ENCODE measurements around the gene RPS15A. TPM values are rescaled to one million over a fixed set of nuclear protein-coding genes. Genes with fewer than 3 reads are reported as not detected.

Gene RPS15A
- 1,455 and 2,575 TPM in 2 replicates for total RNA-seq (2014; rRNA removed; shearing (Covaris generic))

DNA sequence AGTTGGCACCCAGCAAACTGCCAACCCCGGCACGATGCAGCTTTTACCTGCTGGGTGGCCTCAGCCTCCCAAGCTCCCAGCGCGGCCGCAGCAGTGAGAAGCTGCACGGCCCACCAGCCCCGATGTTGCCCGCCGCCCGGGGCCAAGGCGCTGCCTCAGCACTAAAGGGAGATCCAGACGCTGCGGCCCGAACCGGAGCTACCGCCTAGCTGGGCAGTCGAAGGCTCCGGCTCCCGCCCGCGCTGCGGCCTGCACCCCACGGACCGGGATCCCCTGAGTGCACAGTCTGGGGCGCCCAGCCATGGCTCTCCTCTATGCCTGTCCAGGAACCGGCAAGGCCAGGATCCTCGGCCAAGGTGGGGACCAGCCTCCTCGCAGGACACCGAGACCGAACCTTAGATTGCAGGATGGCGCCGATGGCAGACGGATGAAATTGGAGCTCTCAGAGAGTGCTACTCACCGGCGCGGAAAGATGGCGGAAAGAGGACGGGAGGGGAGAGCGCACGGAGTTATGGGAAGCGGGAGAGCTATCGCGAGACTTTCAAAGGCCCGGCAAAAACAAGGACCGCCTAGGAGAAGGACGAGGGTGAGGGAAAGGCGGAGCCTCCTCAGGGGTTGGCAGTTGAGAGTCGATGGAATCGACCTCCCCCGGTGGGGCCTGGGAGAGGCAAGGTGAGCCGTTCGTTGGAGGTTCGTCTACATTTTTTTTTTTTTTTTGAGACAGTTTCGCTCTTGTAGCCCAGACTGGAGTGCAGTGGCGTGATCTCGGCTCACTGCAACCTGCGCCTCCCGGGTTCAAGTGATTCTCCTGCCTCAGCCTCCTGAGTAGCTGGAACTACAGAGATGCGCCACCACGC lies at the start of gene RPS15A:
Gene RPS15A, minus strand, starts transcription at position 485 of the 857 bp plus-strand sequence. CDS start 1,221 bp downstream, outside the sequence.
- peaks cover 36% of the 10 kb centered on the region for H3K4me1 ChIP-seq (replicated peaks)
- peaks cover 96% of the 10 kb centered on the region for H3K36me3 ChIP-seq
- peak within 1 kb of the TSS; percentile 62 for H3K27ac ChIP-seq
- peak within 1 kb of the TSS; percentile 87 for H3K4me3 ChIP-seq
- H3K27me3 ChIP-seq (replicated peaks) = no peaks in the 10 kb centered on the region
- peak; percentile 92 to 96 for DNase-seq (ENCODE audit: low read depth in 1 of 2, low spot score in 2 of 2)
- no peaks in the 10 kb centered on the region for H3K9me3 ChIP-seq (replicated peaks)

DNA sequence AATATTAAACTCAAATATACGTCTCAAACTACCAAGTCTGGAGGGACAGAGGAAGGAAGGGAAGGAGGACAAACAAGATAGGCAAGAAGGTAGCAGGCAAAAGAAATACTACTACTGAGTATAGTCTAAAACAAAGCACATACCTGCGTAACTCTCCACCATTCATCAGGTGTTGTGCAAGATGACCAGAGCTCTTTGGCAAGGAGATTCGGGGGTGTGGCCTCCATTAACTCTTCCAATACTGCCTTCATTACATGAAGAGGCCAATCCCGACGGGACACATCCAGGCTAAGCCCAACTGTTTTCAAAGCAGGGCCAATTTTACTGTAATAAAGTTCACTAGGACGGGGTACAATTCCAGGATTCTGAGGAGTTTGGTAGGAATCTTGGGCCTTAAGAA lies 49.4 kb upstream of the RPS15A start:
- Histone ChIP-seq H3K4me3 (no peak overlapping the region), H3K36me3 (peaks cover 93% of the 10 kb centered on the region)
- no peak for DNase-seq (ENCODE audit: low read depth in 1 of 2, low spot score in 2 of 2)

DNA sequence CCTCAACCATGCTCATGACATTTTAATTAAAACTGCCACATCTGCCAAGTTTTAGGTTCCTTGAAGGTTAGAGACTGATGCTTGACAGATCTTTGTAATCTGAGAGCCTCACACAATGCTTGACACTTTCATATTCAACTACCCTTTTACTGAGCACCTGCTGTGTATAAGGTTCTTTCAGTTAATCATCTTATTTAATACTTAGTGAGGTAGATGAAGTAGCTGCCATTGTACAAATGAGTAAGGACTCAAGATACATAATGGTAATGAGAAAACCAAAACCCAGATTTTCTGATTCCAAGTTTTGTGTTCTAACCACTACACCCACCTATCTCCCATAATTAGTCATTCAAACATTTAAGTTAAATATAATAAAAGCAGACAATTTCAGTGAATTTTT lies 46.6 kb upstream of the RPS15A start:
- Histone ChIP-seq H3K4me1 (replicated peaks) (no peaks in the 10 kb centered on the region), H3K4me3 (no peak overlapping the region), H3K27me3 (replicated peaks) (no peaks in the 10 kb centered on the region), H3K36me3 (peaks cover 96% of the 10 kb centered on the region), H3K27ac (no peak overlapping the region), H3K9me3 (replicated peaks) (no peaks in the 10 kb centered on the region)
- DNase-seq (ENCODE audit: low read depth in 1 of 2, low spot score in 2 of 2) = no peak

More for the DNA sequence above, 49.4 kb upstream of the RPS15A start:
- Histone ChIP-seq H3K27ac (no peak overlapping the region), H3K27me3 (replicated peaks) (no peaks in the 10 kb centered on the region), H3K4me1 (replicated peaks) (no peaks in the 10 kb centered on the region), H3K9me3 (replicated peaks) (no peaks in the 10 kb centered on the region)

DNA sequence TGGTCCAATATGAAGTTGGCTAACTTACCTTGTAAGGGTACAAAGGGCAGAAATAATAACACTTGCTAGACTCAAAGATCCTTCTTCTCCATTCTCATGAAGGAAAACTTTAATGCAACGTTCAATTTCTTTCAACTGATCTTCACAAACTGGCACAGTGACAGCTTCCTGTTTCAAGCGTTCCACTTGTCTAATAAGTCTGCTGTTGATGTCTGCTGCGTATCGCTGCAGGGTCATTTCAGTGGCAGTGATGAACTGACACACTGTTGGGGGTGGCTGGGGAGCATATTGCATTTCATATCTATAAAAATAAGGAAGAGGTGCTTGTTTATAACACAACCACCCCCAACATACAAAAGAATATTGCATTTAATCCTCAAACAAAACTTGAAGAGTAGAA lies 44.7 kb upstream of the RPS15A start:
- peaks cover 93% of the 10 kb centered on the region for H3K36me3 ChIP-seq
- H3K4me3 ChIP-seq = no peak overlapping the region
- DNase-seq (ENCODE audit: low read depth in 1 of 2, low spot score in 2 of 2) = no peak
- H3K27me3 ChIP-seq (replicated peaks) = no peaks in the 10 kb centered on the region
- no peaks in the 10 kb centered on the region for H3K9me3 ChIP-seq (replicated peaks)
- H3K4me1 ChIP-seq (replicated peaks) = no peaks in the 10 kb centered on the region
- H3K27ac ChIP-seq = no peak overlapping the region

DNA sequence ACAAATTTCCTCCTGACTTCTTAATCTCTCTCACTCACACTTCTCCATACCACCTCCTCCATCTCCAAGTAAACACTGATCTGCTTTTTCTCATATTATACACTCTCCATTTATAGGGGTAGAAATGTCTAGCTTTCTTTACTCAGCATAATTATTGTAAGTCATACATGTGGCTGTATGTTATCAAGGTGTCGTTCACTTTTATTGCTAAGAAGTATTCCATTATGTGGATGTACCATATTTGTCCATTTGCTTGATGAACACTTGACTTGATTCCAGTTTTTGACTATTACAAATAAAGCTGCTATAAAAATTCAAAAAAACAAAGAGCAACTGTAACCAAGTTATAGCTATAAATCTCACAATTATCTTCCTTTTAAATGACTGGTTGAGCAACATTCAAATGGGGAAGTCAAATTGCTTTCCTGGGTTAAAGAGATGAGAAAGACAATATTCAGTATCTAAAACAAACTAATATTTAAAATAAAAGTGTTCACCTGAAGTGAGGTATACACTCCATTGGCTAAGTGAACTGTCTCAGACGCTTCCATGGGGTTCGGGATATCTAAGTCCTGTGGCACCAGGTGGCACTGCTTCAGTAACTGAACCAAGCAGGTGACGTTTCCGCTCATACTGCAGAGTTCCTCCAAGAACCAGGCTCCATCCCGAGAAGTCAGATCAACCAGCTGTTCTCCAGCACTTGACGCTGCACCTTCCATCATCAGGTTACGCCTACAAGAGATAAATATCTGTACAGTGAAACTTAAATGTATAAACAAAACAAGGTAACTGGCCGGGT lies 43.8 kb upstream of the RPS15A start:
- H3K36me3 ChIP-seq = peaks cover 93% of the 10 kb centered on the region
- no peak overlapping the region for H3K27ac ChIP-seq
- DNase-seq (ENCODE audit: low read depth in 1 of 2, low spot score in 2 of 2) = no peak
- H3K9me3 ChIP-seq (replicated peaks) = no peaks in the 10 kb centered on the region
- no peaks in the 10 kb centered on the region for H3K4me1 ChIP-seq (replicated peaks)
- H3K4me3 ChIP-seq = no peak overlapping the region
- H3K27me3 ChIP-seq (replicated peaks) = no peaks in the 10 kb centered on the region

DNA sequence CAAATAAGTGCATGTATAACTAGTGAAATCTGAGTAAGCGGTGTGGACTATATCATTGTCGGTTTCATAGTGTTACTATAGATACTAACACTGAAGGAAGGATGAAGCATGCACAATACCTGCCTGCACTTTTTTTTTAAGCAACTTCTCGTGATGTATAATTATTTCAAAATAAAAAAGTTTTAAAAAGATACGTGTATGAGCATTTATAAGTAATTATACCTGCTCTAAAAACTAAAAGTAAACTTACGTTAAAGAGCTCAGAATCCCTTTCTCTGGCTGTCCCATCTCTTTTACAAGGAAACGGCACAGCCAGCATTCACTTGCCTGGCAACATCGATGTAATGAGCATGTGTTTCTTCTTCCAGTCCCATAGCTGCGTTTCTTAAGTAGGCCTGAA lies 42.5 kb upstream of the RPS15A start:
- DNase-seq (ENCODE audit: low read depth in 1 of 2, low spot score in 2 of 2) = no peak
- Histone ChIP-seq H3K36me3 (peaks cover 93% of the 10 kb centered on the region), H3K27me3 (replicated peaks) (no peaks in the 10 kb centered on the region), H3K4me3 (no peak overlapping the region), H3K9me3 (replicated peaks) (no peaks in the 10 kb centered on the region), H3K4me1 (replicated peaks) (no peaks in the 10 kb centered on the region), H3K27ac (no peak overlapping the region)

DNA sequence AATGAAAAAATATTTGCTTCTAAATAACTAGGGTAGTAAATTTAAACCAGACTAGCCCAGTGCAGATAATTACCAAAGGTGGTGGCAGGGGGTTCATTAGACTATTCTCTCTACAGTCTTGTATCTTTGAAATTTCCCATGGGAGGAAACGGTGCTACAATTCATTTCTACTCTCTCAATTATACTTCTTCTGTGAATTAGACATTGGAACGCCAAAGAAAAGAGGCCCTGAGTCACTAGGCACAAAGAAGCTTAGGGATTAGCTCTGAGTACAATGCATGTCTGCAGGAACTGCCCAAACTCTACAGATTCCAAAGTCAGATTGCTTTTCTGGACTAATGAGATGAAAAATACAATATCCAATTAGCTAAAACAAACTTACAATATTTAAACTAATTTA lies 41.9 kb upstream of the RPS15A start:
- peaks cover 89% of the 10 kb centered on the region for H3K36me3 ChIP-seq
- no peak overlapping the region for H3K4me3 ChIP-seq
- no peaks in the 10 kb centered on the region for H3K9me3 ChIP-seq (replicated peaks)
- H3K27me3 ChIP-seq (replicated peaks) = no peaks in the 10 kb centered on the region
- no peaks in the 10 kb centered on the region for H3K4me1 ChIP-seq (replicated peaks)
- no peak for DNase-seq (ENCODE audit: low read depth in 1 of 2, low spot score in 2 of 2)
- H3K27ac ChIP-seq = no peak overlapping the region

DNA sequence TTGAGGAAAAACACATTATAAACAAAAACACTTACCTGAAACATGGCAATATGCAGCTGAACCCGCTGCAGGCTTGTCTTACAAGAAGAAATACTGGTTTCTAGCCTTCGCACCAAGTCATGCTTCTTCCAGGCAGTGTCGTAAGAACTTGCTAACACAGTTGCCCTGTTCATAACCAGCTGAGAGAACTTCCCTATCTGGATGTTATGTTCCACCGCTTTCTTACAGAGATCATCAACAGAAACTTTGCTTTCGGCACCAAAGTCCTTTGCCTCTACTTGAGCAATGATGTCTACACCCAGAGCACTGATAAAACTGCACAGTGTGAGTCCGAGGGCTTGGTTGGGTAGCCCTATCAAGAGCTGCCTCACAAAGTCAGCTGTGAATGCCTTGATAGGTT lies 39.1 kb upstream of the RPS15A start:
- Histone ChIP-seq H3K36me3 (peaks cover 63% of the 10 kb centered on the region), H3K27ac (no peak overlapping the region)
- DNase-seq (ENCODE audit: low read depth in 1 of 2, low spot score in 2 of 2) = no peak

DNA sequence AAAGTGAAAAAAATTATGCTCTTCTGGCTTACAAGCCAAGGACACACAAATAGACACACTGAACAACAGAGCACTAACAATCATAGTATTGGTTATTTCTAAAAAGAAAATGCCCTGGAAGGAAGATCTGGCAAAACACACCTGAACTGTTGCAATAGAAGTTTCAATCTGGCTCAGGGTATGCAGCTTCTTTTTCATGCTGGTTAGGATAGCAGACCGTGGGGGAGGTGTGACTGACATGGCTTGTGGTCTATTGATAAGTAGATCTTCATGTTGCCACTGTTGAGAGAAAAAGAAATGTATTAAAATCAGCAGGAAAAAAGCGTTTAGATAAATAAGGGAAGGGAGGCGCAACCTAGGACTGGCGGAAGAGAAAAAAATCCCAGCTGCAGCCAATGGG lies 37.8 kb upstream of the RPS15A start:
- Histone ChIP-seq H3K4me1 (replicated peaks) (no peaks in the 10 kb centered on the region), H3K36me3 (peaks cover 51% of the 10 kb centered on the region), H3K27ac (no peak overlapping the region), H3K4me3 (no peak overlapping the region), H3K9me3 (replicated peaks) (no peaks in the 10 kb centered on the region), H3K27me3 (replicated peaks) (no peaks in the 10 kb centered on the region)
- DNase-seq (ENCODE audit: low read depth in 1 of 2, low spot score in 2 of 2) = no peak

More for the DNA sequence above, 39.1 kb upstream of the RPS15A start:
- no peaks in the 10 kb centered on the region for H3K4me1 ChIP-seq (replicated peaks)
- H3K27me3 ChIP-seq (replicated peaks) = no peaks in the 10 kb centered on the region
- H3K9me3 ChIP-seq (replicated peaks) = no peaks in the 10 kb centered on the region
- no peak overlapping the region for H3K4me3 ChIP-seq

DNA sequence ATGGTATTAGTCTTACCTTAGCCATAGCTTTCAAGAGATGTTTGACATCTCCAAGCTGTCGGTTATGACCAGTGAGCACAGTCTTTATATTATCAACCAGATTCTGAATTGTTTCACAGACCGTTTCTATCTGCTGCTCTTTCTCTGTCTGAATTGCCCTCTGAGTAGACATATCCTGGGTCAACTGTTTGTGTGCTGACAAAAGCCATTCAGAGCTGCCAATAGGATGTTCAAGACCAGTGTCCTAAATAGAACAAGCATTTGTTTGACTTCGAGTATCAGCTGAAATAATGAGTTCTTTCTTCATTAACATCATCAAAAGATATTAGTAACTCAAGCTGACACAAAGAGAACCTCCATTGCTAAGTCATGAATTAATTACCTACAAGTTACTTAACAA lies 26.2 kb upstream of the RPS15A start:
- Histone ChIP-seq H3K4me1 (replicated peaks) (no peaks in the 10 kb centered on the region), H3K9me3 (replicated peaks) (no peaks in the 10 kb centered on the region), H3K4me3 (no peak overlapping the region), H3K27ac (no peak overlapping the region), H3K36me3 (peaks cover 75% of the 10 kb centered on the region), H3K27me3 (replicated peaks) (no peaks in the 10 kb centered on the region)
- DNase-seq (ENCODE audit: low read depth in 1 of 2, low spot score in 2 of 2) = no peak

DNA sequence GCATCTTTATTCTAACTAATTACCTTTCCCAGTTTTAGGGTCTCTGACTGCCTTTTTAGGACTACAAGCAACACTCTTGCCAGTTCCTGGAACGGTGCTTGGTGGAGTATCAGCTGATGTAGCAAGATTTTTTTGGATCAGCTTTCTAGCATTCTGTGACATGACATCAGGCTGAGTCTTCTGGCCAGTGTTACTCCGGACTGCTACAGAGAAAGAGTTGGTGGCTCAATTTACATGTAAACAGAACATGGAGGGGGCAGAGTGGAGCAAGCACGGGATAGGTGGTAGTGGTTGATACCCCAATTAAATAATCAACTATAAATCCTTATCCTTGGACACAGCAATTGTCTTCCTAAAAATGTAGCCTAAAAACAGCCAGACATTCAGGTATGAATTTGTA lies 21.8 kb upstream of the RPS15A start:
- Histone ChIP-seq H3K9me3 (replicated peaks) (no peaks in the 10 kb centered on the region), H3K27me3 (replicated peaks) (no peaks in the 10 kb centered on the region), H3K27ac (no peak overlapping the region), H3K36me3 (peaks cover 83% of the 10 kb centered on the region), H3K4me3 (no peak overlapping the region), H3K4me1 (replicated peaks) (no peaks in the 10 kb centered on the region)
- no peak for DNase-seq (ENCODE audit: low read depth in 1 of 2, low spot score in 2 of 2)

DNA sequence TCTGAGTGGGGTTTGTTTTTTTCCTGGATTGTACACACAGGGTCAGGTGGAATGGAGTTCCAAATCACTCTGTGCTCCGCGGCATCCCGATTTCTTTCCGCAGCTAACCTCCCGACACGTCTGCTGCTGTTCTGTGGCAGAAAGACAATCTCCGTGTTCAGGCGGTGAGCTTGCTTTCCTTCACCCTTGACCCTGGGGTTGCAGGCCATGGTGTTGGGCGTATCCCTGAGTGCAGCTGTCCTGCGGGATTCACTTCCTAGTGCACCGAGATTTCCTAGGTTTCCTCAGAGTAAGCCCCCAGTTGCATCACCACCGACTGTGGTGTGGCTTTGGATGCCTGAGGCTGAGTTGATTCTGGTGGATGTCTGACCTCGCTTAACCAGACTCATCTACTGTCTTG lies 19.0 kb upstream of the RPS15A start:
- peaks cover 82% of the 10 kb centered on the region for H3K36me3 ChIP-seq

DNA sequence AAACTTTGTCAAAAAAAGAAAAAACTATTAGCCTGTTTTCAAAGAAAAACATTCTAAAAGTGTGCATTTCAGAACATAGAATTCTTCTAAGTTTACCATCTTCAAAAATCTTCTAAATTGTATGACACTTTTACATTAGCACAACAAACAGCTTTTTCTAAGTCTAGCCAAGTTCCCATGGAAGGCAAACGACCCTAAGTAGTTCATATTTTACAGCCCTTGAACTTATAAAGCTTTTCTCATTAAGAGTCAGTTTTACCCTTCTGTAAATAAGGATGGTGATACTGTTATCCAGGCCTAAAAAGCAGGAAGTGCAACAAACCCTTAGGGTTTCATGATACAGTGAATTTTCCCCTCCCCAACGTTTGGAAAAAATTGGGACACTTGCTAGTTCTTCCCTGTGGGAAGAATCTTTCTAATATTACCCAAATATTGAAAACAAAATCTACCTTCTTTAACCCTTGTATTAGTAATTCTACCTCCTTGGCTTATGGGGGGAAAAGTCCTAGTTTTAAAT lies 15.2 kb upstream of the RPS15A start:
- no peak for DNase-seq (ENCODE audit: low read depth in 1 of 2, low spot score in 2 of 2)
- Histone ChIP-seq H3K4me3 (no peak overlapping the region), H3K36me3 (peaks cover 60% of the 10 kb centered on the region), H3K27ac (peak overlapping the region; percentile 82; the same call in 1 of the 2 replicates), H3K4me1 (replicated peaks) (peaks cover 28% of the 10 kb centered on the region), H3K27me3 (replicated peaks) (no peaks in the 10 kb centered on the region), H3K9me3 (replicated peaks) (no peaks in the 10 kb centered on the region)

More for the DNA sequence above, 19.0 kb upstream of the RPS15A start:
- H3K27me3 ChIP-seq (replicated peaks) = no peaks in the 10 kb centered on the region
- H3K27ac ChIP-seq = no peak overlapping the region
- no peak overlapping the region for H3K4me3 ChIP-seq
- no peaks in the 10 kb centered on the region for H3K9me3 ChIP-seq (replicated peaks)
- DNase-seq (ENCODE audit: low read depth in 1 of 2, low spot score in 2 of 2) = no peak
- peaks cover 12% of the 10 kb centered on the region for H3K4me1 ChIP-seq (replicated peaks)

DNA sequence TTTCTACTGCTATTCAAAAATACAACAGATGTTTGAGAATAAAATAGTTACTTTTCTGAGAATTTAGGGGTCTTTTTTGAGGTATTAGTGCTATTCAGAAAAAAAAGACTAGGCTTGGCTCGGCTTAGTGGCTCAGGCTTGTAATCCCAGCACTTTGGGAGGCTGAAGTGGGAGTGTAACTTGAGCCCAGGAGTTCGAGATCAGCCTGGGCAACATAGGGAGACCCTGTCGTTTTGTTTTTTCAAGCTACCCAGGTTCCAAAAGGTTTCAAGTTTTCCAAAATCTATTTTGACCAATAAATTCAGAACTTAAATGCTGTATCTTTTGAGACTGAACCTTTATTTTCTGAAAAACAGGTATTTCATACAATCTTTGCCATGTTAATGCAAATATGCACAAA lies 14.4 kb upstream of the RPS15A start:
- no peaks in the 10 kb centered on the region for H3K27me3 ChIP-seq (replicated peaks)
- peak overlapping the region; percentile 82 for H3K27ac ChIP-seq
- no peak for DNase-seq (ENCODE audit: low read depth in 1 of 2, low spot score in 2 of 2)
- no peaks in the 10 kb centered on the region for H3K9me3 ChIP-seq (replicated peaks)
- no peak overlapping the region for H3K4me3 ChIP-seq
- peaks cover 36% of the 10 kb centered on the region for H3K4me1 ChIP-seq (replicated peaks)
- H3K36me3 ChIP-seq = peaks cover 60% of the 10 kb centered on the region

All from SJSA1 (cell line).